ENCODE results near the gene KIF4A.

Gene KIF4A

DNA sequence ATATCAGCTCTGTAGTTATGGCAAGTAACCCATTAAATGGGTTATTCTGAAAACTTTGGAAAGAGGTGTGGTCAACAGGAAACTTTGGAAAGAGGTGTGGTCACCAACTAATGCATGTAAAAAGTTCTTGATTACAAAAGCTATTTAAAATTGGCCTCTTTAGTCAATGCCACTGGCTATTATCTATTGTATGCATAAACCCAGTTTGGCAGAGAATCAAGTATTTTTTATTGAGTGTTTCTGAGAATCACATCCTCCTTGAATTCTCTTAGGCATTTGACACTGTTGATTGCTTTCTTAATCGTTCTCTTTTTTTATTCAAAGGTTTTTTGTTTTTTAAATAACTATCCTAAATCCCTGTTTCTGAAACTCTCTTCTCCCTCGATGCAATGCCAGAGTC is 37.4 kb upstream of the KIF4A start:
- no peak overlapping the region for H3K27ac ChIP-seq
- TF ChIP-seq ZFX (IDR thresholded peaks at IDR 0.05; ENCODE audit: borderline replicate concordance), result no peak
- TF ChIP-seq, protein P1, sequence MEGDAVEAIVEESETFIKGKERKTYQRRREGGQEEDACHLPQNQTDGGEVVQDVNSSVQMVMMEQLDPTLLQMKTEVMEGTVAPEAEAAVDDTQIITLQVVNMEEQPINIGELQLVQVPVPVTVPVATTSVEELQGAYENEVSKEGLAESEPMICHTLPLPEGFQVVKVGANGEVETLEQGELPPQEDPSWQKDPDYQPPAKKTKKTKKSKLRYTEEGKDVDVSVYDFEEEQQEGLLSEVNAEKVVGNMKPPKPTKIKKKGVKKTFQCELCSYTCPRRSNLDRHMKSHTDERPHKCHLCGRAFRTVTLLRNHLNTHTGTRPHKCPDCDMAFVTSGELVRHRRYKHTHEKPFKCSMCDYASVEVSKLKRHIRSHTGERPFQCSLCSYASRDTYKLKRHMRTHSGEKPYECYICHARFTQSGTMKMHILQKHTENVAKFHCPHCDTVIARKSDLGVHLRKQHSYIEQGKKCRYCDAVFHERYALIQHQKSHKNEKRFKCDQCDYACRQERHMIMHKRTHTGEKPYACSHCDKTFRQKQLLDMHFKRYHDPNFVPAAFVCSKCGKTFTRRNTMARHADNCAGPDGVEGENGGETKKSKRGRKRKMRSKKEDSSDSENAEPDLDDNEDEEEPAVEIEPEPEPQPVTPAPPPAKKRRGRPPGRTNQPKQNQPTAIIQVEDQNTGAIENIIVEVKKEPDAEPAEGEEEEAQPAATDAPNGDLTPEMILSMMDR (IDR thresholded peaks at IDR 0.05), result no peak

DNA sequence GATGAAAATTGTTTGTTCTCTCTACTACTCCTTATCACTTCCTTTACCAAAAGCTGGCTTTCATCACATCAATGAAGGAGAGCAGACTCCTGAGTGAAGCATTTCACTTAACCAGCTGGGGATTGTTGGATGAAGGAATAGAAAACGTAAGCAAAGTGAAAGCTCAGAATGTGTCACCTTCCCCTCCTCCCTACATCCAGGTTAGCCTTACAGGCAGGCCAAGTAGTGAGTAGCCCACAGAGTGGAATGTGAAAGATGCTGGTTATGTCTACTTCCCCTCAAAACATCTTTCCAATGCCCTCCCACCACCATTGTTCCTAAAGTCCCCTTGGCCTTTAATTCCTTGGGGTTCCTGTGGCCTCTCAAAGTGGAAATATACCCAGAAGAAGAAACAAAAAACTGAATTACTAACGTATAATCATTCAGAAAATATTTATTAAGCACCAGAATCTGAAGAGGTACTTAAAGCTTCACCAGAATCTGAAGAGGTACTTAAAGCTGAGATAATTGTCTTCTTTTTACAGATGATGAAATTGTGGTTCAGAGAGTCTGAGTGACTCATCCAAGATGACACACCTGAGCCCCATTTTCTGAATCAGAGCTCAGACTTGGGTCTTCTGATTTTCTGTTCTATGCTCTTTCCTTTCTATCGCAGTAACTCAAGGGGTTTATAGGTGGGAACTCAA is 36.4 kb upstream of the KIF4A start:
- TF ChIP-seq, protein P1 (IDR thresholded peaks at IDR 0.05), result no peak
- TF ChIP-seq ZFX (IDR thresholded peaks at IDR 0.05; ENCODE audit: borderline replicate concordance), result no peak
- H3K27ac ChIP-seq, result no peak overlapping the region

DNA sequence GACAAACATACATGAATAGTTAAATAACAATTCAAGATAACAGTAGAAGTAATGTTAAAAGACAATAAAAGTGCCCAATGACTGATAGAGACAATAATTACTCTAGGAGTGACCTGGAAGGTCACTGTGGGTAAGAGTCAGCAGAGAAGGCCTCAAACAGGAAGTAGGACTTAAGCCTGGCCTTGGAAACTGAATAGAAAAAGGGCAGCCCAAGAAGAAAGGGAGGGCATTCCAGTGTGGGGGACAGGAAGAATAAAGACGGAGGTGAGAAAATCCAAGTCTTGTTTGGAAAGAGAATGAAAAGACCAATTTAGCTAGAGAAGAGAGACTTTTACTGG is 35.9 kb upstream of the KIF4A start:
- TF ChIP-seq ZFX (IDR thresholded peaks at IDR 0.05; ENCODE audit: borderline replicate concordance), result no peak
- TF ChIP-seq, protein P1 (IDR thresholded peaks at IDR 0.05), result no peak
- no peak overlapping the region for H3K27ac ChIP-seq

DNA sequence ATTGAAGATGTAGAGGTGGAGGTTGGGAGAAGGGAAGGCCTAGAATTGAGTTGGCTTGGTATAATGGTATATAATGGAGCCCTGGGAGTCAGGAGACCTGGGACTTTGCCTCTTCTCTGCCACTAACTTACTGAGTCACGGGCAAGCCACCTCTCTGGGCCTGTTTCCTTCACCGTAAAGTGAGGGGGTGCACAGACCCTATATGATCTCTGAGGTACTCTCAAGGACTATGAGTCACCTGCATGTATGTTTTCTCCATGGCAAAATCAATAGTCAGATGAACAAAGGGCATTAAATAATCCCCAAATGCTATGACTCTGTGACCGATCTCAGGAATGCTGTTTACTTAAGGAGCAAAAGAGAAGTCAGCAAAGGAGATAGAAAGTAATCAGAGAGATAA is 35.0 kb upstream of the KIF4A start:
- TF ChIP-seq ZFX (IDR thresholded peaks at IDR 0.05; ENCODE audit: borderline replicate concordance), result no peak
- TF ChIP-seq, protein P1 (IDR thresholded peaks at IDR 0.05), result no peak
- H3K27ac ChIP-seq, result no peak overlapping the region

DNA sequence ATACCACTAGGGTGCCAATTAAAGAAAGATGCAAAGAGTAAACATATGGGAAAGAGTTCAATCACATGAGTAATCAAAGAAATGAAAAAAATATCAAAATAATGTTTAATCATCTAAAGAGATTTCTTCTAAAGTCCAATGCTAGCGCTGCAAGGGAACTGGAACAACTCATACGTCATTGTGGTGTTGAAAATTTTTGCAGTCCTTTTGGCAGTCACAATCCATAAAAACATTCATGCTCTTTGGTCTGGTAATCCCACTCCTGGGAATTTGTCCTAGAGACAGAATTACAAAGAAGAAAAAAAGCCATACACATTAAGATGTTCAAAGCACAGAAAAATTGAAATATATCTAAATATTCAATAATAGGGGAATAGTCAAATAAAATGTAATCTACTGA is 34.5 kb upstream of the KIF4A start:
- no peak for TF ChIP-seq ZFX (IDR thresholded peaks at IDR 0.05; ENCODE audit: borderline replicate concordance)
- TF ChIP-seq, protein P1 (IDR thresholded peaks at IDR 0.05), result no peak
- no peak overlapping the region for H3K27ac ChIP-seq

DNA sequence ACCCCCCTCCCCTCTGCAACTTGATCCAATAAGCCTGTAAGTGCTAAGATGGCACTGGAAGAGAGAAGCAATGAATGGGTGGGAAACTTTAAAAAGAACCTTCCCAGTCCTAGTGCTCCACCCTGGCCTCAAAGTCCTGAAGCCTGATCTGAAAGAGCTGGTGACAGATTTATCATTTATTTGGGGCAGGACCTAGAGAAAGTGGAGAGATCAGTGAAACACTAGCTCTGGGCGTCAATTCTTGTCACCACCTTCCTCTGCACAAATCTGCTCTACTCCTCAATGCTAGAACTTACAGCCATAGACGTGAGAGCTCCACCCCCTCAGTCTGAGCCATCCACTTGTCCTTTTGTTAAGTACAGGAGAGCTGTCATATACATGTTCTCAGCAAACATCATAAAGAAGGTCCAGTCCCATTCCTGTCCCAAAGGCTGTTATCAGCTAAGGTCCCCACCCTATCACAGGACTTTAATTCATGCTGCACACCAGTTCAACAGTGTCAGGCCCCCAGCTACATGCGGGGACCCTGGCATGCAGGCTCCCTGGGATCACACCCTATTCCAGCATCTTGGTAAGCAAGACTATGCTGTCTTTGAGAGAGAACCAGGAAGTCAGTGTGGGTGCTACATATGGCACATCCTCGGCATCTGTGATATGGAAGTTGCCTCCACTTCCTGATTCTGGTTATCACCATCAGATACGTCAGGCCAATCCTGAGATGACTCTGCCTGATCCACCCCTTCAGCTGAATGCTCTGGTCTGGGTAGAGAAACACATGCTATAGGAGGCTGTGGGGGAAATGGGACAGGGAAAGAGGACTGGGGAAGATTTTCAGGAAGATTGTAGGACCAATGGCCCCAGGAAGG is 32.2 kb upstream of the KIF4A start:
- no peak overlapping the region for H3K27ac ChIP-seq
- TF ChIP-seq, protein P1 (IDR thresholded peaks at IDR 0.05), result no peak
- no peak for TF ChIP-seq ZFX (IDR thresholded peaks at IDR 0.05; ENCODE audit: borderline replicate concordance)

DNA sequence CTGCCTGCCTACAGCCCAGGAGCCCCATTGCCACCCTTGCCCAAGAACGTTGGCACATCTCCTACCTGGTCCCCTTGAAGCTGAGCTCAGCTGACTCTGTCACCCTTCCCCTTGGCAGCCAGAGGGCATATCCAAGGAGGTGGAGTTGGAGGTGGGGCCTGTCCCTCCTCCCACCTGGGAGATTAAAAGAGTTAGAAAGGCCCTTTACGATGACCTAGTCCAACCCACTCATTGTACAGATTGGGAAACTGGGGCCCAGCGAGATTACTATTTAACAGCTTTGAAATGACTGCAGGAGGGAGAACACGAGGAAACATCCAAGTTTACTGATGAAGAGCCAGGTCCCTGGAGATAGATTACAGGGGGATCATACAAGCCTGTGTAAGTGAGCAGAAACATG is 29.8 kb upstream of the KIF4A start, which contains the start of gene P2RY4:
P2RY4 (minus strand) TSS at position 101 of the 400 bp plus-strand sequence. CDS start 580 bp downstream, outside the sequence.
- TF ChIP-seq ZFX (IDR thresholded peaks at IDR 0.05; ENCODE audit: borderline replicate concordance), result no peak
- TF ChIP-seq, protein P1 (IDR thresholded peaks at IDR 0.05), result no peak
- H3K27ac ChIP-seq, result no peak within 1 kb of the TSS

Measured in 22Rv1 (cell line).